Measurements from ENCODE around the gene SNRNP25. TPM values are rescaled to one million over a fixed set of nuclear protein-coding genes. Genes with fewer than 3 reads are reported as not detected.

The SNRNP25 gene
- polyA plus RNA-seq, 1 experiment: 38.8 TPM

- H3K27me3 ChIP-seq (ENCODE audit: control insufficient read depth, insufficient read depth, low read length): no peaks in the 10 kb centered on the region
- TF ChIP-seq, protein P1, sequence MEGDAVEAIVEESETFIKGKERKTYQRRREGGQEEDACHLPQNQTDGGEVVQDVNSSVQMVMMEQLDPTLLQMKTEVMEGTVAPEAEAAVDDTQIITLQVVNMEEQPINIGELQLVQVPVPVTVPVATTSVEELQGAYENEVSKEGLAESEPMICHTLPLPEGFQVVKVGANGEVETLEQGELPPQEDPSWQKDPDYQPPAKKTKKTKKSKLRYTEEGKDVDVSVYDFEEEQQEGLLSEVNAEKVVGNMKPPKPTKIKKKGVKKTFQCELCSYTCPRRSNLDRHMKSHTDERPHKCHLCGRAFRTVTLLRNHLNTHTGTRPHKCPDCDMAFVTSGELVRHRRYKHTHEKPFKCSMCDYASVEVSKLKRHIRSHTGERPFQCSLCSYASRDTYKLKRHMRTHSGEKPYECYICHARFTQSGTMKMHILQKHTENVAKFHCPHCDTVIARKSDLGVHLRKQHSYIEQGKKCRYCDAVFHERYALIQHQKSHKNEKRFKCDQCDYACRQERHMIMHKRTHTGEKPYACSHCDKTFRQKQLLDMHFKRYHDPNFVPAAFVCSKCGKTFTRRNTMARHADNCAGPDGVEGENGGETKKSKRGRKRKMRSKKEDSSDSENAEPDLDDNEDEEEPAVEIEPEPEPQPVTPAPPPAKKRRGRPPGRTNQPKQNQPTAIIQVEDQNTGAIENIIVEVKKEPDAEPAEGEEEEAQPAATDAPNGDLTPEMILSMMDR (IDR thresholded peaks at IDR 0.05; ENCODE audit: low read depth, low read length): no peak
- POLR2A ChIA-PET: no interaction called here
- no peak overlapping the region for H3K4me3 ChIP-seq (ENCODE audit: low read depth, low read length)
- no peaks in the 10 kb centered on the region; the same call in 1 of the 2 replicates for H3K9me3 ChIP-seq (ENCODE audit: control insufficient read depth, insufficient read depth, low read length)
- CTCF ChIA-PET: interaction anchor here (0.5 to 6.2 kb wide), 4 partner anchors 14 to 35 kb away, joined by 4 to 242 read pairs (median 13); partner anchors contain the start of gene RHBDF1
- DNase-seq (ENCODE audit: low read depth, low spot score): no peak
- H3K27ac ChIP-seq (ENCODE audit: low read depth, low read length): no peak overlapping the region
Observed at GRCh38 chr16:92431-93339, 39.1 kb downstream of the SNRNP25 start.

DNA sequence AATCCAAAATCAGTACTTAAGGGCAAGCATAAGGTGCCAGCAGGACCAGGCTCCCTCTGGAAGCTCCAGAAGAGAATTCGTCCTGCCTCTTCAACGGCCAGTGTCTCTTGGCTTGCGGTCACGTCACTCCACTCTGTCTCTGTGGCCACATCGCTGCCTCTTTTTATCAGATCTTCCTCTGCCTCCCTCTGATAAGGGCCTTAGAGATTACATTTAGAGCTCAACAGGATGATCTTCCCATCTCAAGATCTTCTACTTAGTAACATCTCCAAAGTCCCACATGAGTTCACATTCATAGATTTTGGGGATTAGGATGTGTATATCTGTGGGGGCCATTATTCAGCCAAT lies 41.3 kb downstream of the SNRNP25 start:
- TF ChIP-seq, protein P1 (IDR thresholded peaks at IDR 0.05; ENCODE audit: low read depth, low read length): no peak
- Histone ChIP-seq H3K4me3 (ENCODE audit: low read depth, low read length) (no peak overlapping the region), H3K9me3 (ENCODE audit: control insufficient read depth, insufficient read depth, low read length) (no peaks in the 10 kb centered on the region; the same call in 1 of the 2 replicates), H3K27me3 (ENCODE audit: control insufficient read depth, insufficient read depth, low read length) (no peaks in the 10 kb centered on the region), H3K27ac (ENCODE audit: low read depth, low read length) (no peak overlapping the region)
- ChIA-PET CTCF (interaction anchor here (0.8 to 6.2 kb wide), 5 partner anchors 10 to 87 kb away, joined by 3 to 242 read pairs (median 25); partner anchors contain the start of gene RHBDF1), POLR2A (no interaction called here)
- DNase-seq (ENCODE audit: low read depth, low spot score): no peak

- Histone ChIP-seq H3K9me3 (ENCODE audit: control insufficient read depth, insufficient read depth, low read length) (no peaks in the 10 kb centered on the region; the same call in 1 of the 2 replicates), H3K27me3 (ENCODE audit: control insufficient read depth, insufficient read depth, low read length) (no peaks in the 10 kb centered on the region), H3K4me3 (ENCODE audit: low read depth, low read length) (no peak overlapping the region), H3K27ac (ENCODE audit: low read depth, low read length) (no peak overlapping the region)
- TF ChIP-seq, protein P1 (IDR thresholded peaks at IDR 0.05; ENCODE audit: low read depth, low read length): peak; percentile 99
- DNase-seq (ENCODE audit: low read depth, low spot score): no peak
- ChIA-PET CTCF (interaction anchor here (0.6 to 6.2 kb wide), 27 partner anchors 10 to 404 kb away, joined by 3 to 242 read pairs (median 4); partner anchors contain the start of genes HBQ1, NPRL3 and RHBDF1), POLR2A (interaction anchor here (0.6 to 1.8 kb wide), 6 partner anchors 10 to 550 kb away, joined by 3 to 9 read pairs (median 4); partner anchors contain the start of gene RHBDF1)
Observed at GRCh38 chr16:96935-97381, 43.3 kb downstream of the SNRNP25 start.

GRCh38 chr16:97822-98221 lies 44.2 kb downstream of the SNRNP25 start:
- no peak for DNase-seq (ENCODE audit: low read depth, low spot score)

More at GRCh38 chr16:97822-98221, 44.2 kb downstream of the SNRNP25 start:
- no peak overlapping the region for H3K4me3 ChIP-seq (ENCODE audit: low read depth, low read length)
- no peaks in the 10 kb centered on the region; the same call in 1 of the 2 replicates for H3K9me3 ChIP-seq (ENCODE audit: control insufficient read depth, insufficient read depth, low read length)
- TF ChIP-seq, protein P1 (IDR thresholded peaks at IDR 0.05; ENCODE audit: low read depth, low read length): no peak
- CTCF ChIA-PET: interaction anchor here (0.6 to 6.2 kb wide), 9 partner anchors 9 to 404 kb away, joined by 3 to 242 read pairs (median 8); partner anchors contain the start of gene RHBDF1
- no peak overlapping the region for H3K27ac ChIP-seq (ENCODE audit: low read depth, low read length)
- POLR2A ChIA-PET: interaction anchor here (0.6 to 1.8 kb wide), 5 partner anchors 13 to 303 kb away, joined by 3 to 9 read pairs (median 7); partner anchors contain the start of gene RHBDF1
- H3K27me3 ChIP-seq (ENCODE audit: control insufficient read depth, insufficient read depth, low read length): no peaks in the 10 kb centered on the region

Data from AG04450 (cell line).